RWPE2 (cell line): Measurements from ENCODE around the gene DCBLD2.

Experiments
- ATAC-seq: fragments of 200-7000 bp; cut with Tn5 transposase; 3 replicates; pipeline ENCODE4 v1.9.1; 2021; ENCODE audit warnings: low read depth
- DNase-seq: peaks from one replicate; pipeline ENCODE4 v3.0.0-alpha.2; 2020; ENCODE audit warnings: low spot score
- H3K27ac ChIP-seq: fragments of 450-650 bp; 2 replicates; pipeline ENCODE4 v1.5.1; 2017; ENCODE audit warnings: mild to moderate bottlenecking; ENCODE audit not compliant: poor library complexity, severe bottlenecking
- H3K27me3 ChIP-seq: fragments of 250-450 bp; sonication (Bioruptor Pico); 2 replicates; pipeline ENCODE4 v1.5.1; 2021; ENCODE audit warnings: mild to moderate bottlenecking, moderate library complexity; ENCODE audit not compliant: insufficient read depth, poor library complexity, severe bottlenecking
- H3K36me3 ChIP-seq: fragments of 250-450 bp; sonication (Bioruptor Pico); 2 replicates; pipeline ENCODE4 v1.5.1; 2020; ENCODE audit warnings: low read depth, mild to moderate bottlenecking, moderate library complexity
- H3K4me1 ChIP-seq: fragments of 250-450 bp; sonication (Bioruptor Pico); 2 replicates; pipeline ENCODE4 v1.5.1; 2021; ENCODE audit warnings: mild to moderate bottlenecking, moderate library complexity; ENCODE audit not compliant: insufficient read depth, poor library complexity, severe bottlenecking
- H3K4me3 ChIP-seq: fragments of 250-450 bp; sonication (Bioruptor Pico); 2 replicates; pipeline ENCODE4 v1.5.1; 2021; ENCODE audit warnings: mild to moderate bottlenecking, moderate library complexity; ENCODE audit not compliant: severe bottlenecking
- H3K9me3 ChIP-seq: fragments of 250-450 bp; sonication (Bioruptor Pico); 2 replicates; pipeline ENCODE4 v1.5.1; 2021; ENCODE audit warnings: mild to moderate bottlenecking, moderate library complexity; ENCODE audit not compliant: severe bottlenecking
- TF ChIP-seq, protein P1 (sequence below): fragments of 450-650 bp; IDR thresholded peaks from one replicate; pipeline ENCODE4 v1.5.1; 2017; ENCODE audit warnings: mild to moderate bottlenecking, moderate library complexity; ENCODE audit not compliant: poor library complexity, severe bottlenecking

The DCBLD2 gene

GRCh38 chr3:98793971-98794370 lies 107.5 kb downstream of the DCBLD2 start:
- Histone ChIP-seq H3K9me3 (no peaks in the 10 kb centered on the region), H3K4me3 (no peak overlapping the region), H3K4me1 (no peaks in the 10 kb centered on the region), H3K36me3 (peaks cover 40% of the 10 kb centered on the region), H3K27me3 (no peaks in the 10 kb centered on the region), H3K27ac (no peak overlapping the region)
- DNase-seq, result no peak
- TF ChIP-seq, protein P1, sequence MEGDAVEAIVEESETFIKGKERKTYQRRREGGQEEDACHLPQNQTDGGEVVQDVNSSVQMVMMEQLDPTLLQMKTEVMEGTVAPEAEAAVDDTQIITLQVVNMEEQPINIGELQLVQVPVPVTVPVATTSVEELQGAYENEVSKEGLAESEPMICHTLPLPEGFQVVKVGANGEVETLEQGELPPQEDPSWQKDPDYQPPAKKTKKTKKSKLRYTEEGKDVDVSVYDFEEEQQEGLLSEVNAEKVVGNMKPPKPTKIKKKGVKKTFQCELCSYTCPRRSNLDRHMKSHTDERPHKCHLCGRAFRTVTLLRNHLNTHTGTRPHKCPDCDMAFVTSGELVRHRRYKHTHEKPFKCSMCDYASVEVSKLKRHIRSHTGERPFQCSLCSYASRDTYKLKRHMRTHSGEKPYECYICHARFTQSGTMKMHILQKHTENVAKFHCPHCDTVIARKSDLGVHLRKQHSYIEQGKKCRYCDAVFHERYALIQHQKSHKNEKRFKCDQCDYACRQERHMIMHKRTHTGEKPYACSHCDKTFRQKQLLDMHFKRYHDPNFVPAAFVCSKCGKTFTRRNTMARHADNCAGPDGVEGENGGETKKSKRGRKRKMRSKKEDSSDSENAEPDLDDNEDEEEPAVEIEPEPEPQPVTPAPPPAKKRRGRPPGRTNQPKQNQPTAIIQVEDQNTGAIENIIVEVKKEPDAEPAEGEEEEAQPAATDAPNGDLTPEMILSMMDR, result no peak
- ATAC-seq, result no peak

GRCh38 chr3:98791341-98792325 lies 109.9 kb downstream of the DCBLD2 start:
- TF ChIP-seq, protein P1, result no peak
- Histone ChIP-seq H3K9me3 (no peaks in the 10 kb centered on the region), H3K36me3 (peaks cover 16% of the 10 kb centered on the region), H3K4me3 (no peak overlapping the region), H3K4me1 (no peaks in the 10 kb centered on the region), H3K27ac (no peak overlapping the region), H3K27me3 (no peaks in the 10 kb centered on the region)
- DNase-seq (no peak), ATAC-seq (peak; percentile 44; the same call in 2 of the 3 replicates)

DNA sequence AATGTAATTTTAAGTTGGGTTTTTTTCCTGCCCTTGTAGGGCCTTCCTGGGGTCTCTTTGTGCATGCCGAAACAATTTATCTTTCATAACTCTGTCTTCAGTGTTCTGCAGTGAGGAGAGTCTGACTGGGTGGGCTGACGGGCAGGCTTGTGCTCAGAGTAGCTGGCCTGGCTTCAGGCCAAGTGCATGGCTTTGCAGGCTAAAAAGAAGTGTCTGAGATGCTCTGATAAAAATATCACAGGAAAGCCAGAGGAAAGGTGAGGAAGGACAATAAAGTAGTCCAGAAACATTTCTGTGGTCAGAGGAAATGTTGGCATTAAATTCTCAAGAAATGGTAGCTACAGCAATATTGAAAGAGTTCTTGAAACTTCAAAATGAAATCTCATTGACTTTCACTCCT lies 112.8 kb downstream of the DCBLD2 start:
- no peak for DNase-seq
- Histone ChIP-seq H3K27ac (no peak overlapping the region), H3K36me3 (no peaks in the 10 kb centered on the region), H3K27me3 (no peaks in the 10 kb centered on the region), H3K4me3 (no peak overlapping the region), H3K9me3 (no peaks in the 10 kb centered on the region), H3K4me1 (peaks cover 13% of the 10 kb centered on the region)
- TF ChIP-seq, protein P1, result no peak
- no peak for ATAC-seq

DNA sequence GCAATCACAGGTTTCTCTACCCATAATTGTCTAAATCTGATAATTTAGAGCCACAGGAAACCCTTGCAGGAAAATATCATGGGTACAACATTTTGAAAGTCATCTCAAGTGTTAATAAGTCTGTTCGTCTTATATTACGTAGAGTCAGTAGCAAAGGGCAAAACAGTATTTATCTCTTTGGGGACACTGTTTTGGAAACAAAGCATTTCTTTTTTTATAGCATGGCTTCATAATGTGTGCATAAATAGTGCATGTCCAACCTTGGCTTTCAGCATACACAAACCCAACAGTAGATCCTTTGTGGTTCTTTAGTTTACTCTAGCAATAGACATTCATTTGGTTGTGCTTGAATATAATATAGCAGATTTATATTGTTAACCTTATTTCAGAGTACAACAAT lies 114.3 kb downstream of the DCBLD2 start:
- Histone ChIP-seq H3K36me3 (no peaks in the 10 kb centered on the region), H3K27me3 (no peaks in the 10 kb centered on the region), H3K27ac (no peak overlapping the region), H3K4me1 (peaks cover 13% of the 10 kb centered on the region), H3K9me3 (no peaks in the 10 kb centered on the region), H3K4me3 (no peak overlapping the region)
- DNase-seq (no peak), ATAC-seq (no peak)
- TF ChIP-seq, protein P1, result no peak
